H9 (cell line): ENCODE results near the gene CYBC1. TPM values are rescaled to one million over a fixed set of nuclear protein-coding genes. Genes with fewer than 3 reads are reported as not detected.
A peak's percentile ranks its signal among the peaks of the same experiment; 100 is the strongest.

Experiments used
- DNase-seq: peaks from one replicate; pipeline ENCODE4 v3.0.0-alpha.2; 2017
- H2AFZ ChIP-seq: one replicate; pipeline ENCODE4 v1.6.1; 2013; ENCODE audit warnings: mild to moderate bottlenecking, low read length, control low read depth, moderate library complexity
- H2AK5ac ChIP-seq: 2 replicates; pipeline ENCODE4 v1.6.1; 2013; ENCODE audit warnings: low read length, control low read depth, mixed read lengths; ENCODE audit not compliant: insufficient read length
- H2BK120ac ChIP-seq: one replicate; pipeline ENCODE4 v1.6.1; 2013; ENCODE audit warnings: low read depth, mild to moderate bottlenecking, low read length, control low read depth, inconsistent platforms; ENCODE audit not compliant: poor library complexity, severe bottlenecking
- H2BK12ac ChIP-seq: 2 replicates; pipeline ENCODE4 v1.6.1; 2013; ENCODE audit warnings: low read length, control low read depth, mixed read lengths, low read depth; ENCODE audit not compliant: insufficient read length
- H2BK15ac ChIP-seq: 2 replicates; pipeline ENCODE4 v1.6.1; 2013; ENCODE audit warnings: low read depth, low read length, control low read depth
- H2BK20ac ChIP-seq: one replicate; pipeline ENCODE4 v1.6.1; 2013; ENCODE audit warnings: low read depth, mild to moderate bottlenecking, low read length, control low read depth, inconsistent platforms; ENCODE audit not compliant: poor library complexity, severe bottlenecking
- H2BK5ac ChIP-seq: 2 replicates; pipeline ENCODE4 v1.6.1; 2013; ENCODE audit warnings: low read length, control low read depth, mixed read lengths; ENCODE audit not compliant: insufficient read length
- H3K14ac ChIP-seq: 2 replicates; pipeline ENCODE4 v1.6.1; 2013; ENCODE audit warnings: low read length, control low read depth; ENCODE audit not compliant: insufficient read depth
- H3K18ac ChIP-seq: 2 replicates; pipeline ENCODE4 v1.6.1; 2013; ENCODE audit warnings: low read depth, mild to moderate bottlenecking, mixed read lengths, low read length, control low read depth; ENCODE audit not compliant: insufficient read length
- H3K23ac ChIP-seq: 2 replicates; pipeline ENCODE4 v1.6.1; 2013; ENCODE audit warnings: low read length, control low read depth, mixed read lengths, low read depth; ENCODE audit not compliant: insufficient read length
- H3K23me2 ChIP-seq: 2 replicates; pipeline ENCODE4 v1.6.1; 2013; ENCODE audit warnings: low read depth, mild to moderate bottlenecking, mixed read lengths, low read length, control low read depth; ENCODE audit not compliant: insufficient read length, poor library complexity, severe bottlenecking
- H3K27ac ChIP-seq: 2 replicates; pipeline ENCODE4 v1.5.1; 2013; ENCODE audit warnings: low read length, control low read depth, mixed read lengths, low read depth; ENCODE audit not compliant: insufficient read length
- H3K27me3 ChIP-seq: 2 replicates; pipeline ENCODE4 v1.6.1; 2013; ENCODE audit warnings: low read length, control low read depth, inconsistent platforms; ENCODE audit not compliant: insufficient read depth
- H3K4ac ChIP-seq: 2 replicates; pipeline ENCODE4 v1.6.1; 2013; ENCODE audit warnings: low read depth, mild to moderate bottlenecking, control low read depth, inconsistent platforms, low read length, moderate library complexity
- H3K4me1 ChIP-seq: 2 replicates; pipeline ENCODE4 v1.6.1; 2013; ENCODE audit warnings: low read length, control low read depth, inconsistent platforms; ENCODE audit not compliant: insufficient read depth
- H3K4me2 ChIP-seq: 2 replicates; pipeline ENCODE4 v1.6.1; 2013; ENCODE audit warnings: low read length, control low read depth, mixed read lengths; ENCODE audit not compliant: insufficient read length, insufficient read depth
- H3K56ac ChIP-seq: 2 replicates; pipeline ENCODE4 v1.6.1; 2013; ENCODE audit warnings: low read depth, mild to moderate bottlenecking, mixed read lengths, low read length, control low read depth; ENCODE audit not compliant: insufficient read length
- H3K79me1 ChIP-seq: 2 replicates; pipeline ENCODE4 v1.6.1; 2013; ENCODE audit warnings: low read depth, mild to moderate bottlenecking, moderate library complexity, low read length, control low read depth, inconsistent platforms; ENCODE audit not compliant: insufficient read depth, poor library complexity, severe bottlenecking
- H3K79me2 ChIP-seq: 2 replicates; pipeline ENCODE4 v1.6.1; 2013; ENCODE audit warnings: low read length, control low read depth, inconsistent platforms; ENCODE audit not compliant: insufficient read depth
- H3K9ac ChIP-seq: 2 replicates; pipeline ENCODE4 v1.6.1; 2013; ENCODE audit warnings: low read length, control low read depth, mixed read lengths; ENCODE audit not compliant: insufficient read length; ENCODE audit errors: extremely low read depth
- H3K9me3 ChIP-seq: one replicate; pipeline ENCODE4 v1.6.1; 2013; ENCODE audit warnings: low read depth, low read length, inconsistent platforms; ENCODE audit not compliant: control insufficient read depth
- H3T11ph ChIP-seq: one replicate; pipeline ENCODE4 v1.6.1; 2013; ENCODE audit warnings: mild to moderate bottlenecking, low read length, control low read depth, inconsistent platforms
- H4K20me1 ChIP-seq: one replicate; pipeline ENCODE4 v1.6.1; 2013; ENCODE audit not compliant: control insufficient read depth, insufficient read length, insufficient read depth
- H4K5ac ChIP-seq: 2 replicates; pipeline ENCODE4 v1.6.1; 2013; ENCODE audit warnings: low read depth, mild to moderate bottlenecking, mixed read lengths, low read length, control low read depth; ENCODE audit not compliant: insufficient read length
- H4K8ac ChIP-seq: replicated peaks from 2 replicates; pipeline ENCODE4 v1.6.1; 2013; ENCODE audit warnings: low read length, control low read depth, mixed read lengths, low read depth; ENCODE audit not compliant: insufficient read length
- H4K91ac ChIP-seq: 2 replicates; pipeline ENCODE4 v1.6.1; 2013; ENCODE audit warnings: low read depth, mild to moderate bottlenecking, moderate library complexity, mixed read lengths, low read length, control low read depth; ENCODE audit not compliant: insufficient read length
- H3K27ac Mint-ChIP-seq, 3 experiments: 2 replicates in 2 of 3; 3 replicates in 1 of 3; pipeline ENCODE4 v1.8.0; 2020 to 2021; ENCODE audit warnings: mixed read lengths in 3 of 3, mild to moderate bottlenecking in 1 of 3, moderate library complexity in 1 of 3
- H3K27me3 Mint-ChIP-seq: 2 replicates; pipeline ENCODE4 v1.8.0; 2021; ENCODE audit warnings: low read depth, mild to moderate bottlenecking, moderate library complexity, mixed read lengths
- H3K36me3 Mint-ChIP-seq, 3 experiments: 2 replicates in 2 of 3; 3 replicates in 1 of 3; pipeline ENCODE4 v1.8.0; 2020 to 2021; ENCODE audit warnings: low read depth in 3 of 3, mixed read lengths in 3 of 3; ENCODE audit not compliant: insufficient read depth in 1 of 3
- H3K4me1 Mint-ChIP-seq, 2 experiments: 2 replicates each; pipeline ENCODE4 v1.8.0; 2020; ENCODE audit warnings: mixed read lengths in 2 of 2
- H3K4me3 Mint-ChIP-seq, 2 experiments: 2 replicates in 1 of 2; 3 replicates in 1 of 2; pipeline ENCODE4 v1.8.0; 2020 to 2021; ENCODE audit warnings: mild to moderate bottlenecking in 2 of 2, mixed read lengths in 2 of 2, moderate library complexity in 1 of 2
- H3K9me3 Mint-ChIP-seq, 2 experiments: 2 replicates in 1 of 2; 3 replicates in 1 of 2; pipeline ENCODE4 v1.8.0; 2020; ENCODE audit warnings: mild to moderate bottlenecking in 2 of 2, mixed read lengths in 2 of 2, moderate library complexity in 1 of 2
- CTCF ChIP-seq: fragments of 200-600 bp; sonication (generic); conservative IDR thresholded peaks from 3 replicates; pipeline ENCODE4 v1.8.0; 2021; ENCODE audit warnings: antibody characterized with exemption, mild to moderate bottlenecking
- WGBS: extraction: QIAGEN DNeasy Blood & Tissue Kit; methylation state at CpG from one replicate; pipeline ENCODE4 v1.1.7; 2013; ENCODE audit warnings: missing lambda C conversion rate, low lambda C conversion rate, mixed read lengths; ENCODE audit not compliant: insufficient read length; ENCODE audit errors: extremely low coverage; 5-methylcytosine and 5-hydroxymethylcytosine counted together
- total RNA-seq: library from RNA; stranded (reverse); gene quantifications from 2 replicates; pipeline ENCODE4 v1.2.1, GENCODE V29; 2021

Gene CYBC1
- total RNA-seq, 1 experiment from 2014 or later = 81.7 TPM

GRCh38 chr17:82429824-82430223 is 20.7 kb downstream of the CYBC1 start:
- Histone ChIP-seq H3K27ac (no peak overlapping the region), H4K20me1 (no peaks in the 10 kb centered on the region), H4K5ac (no peak overlapping the region), H4K8ac (no peak overlapping the region), H2BK120ac (no peak overlapping the region), H3K56ac (no peak overlapping the region), H3K27me3 (no peaks in the 10 kb centered on the region), H2BK5ac (no peak overlapping the region), H3K79me1 (no peaks in the 10 kb centered on the region), H3T11ph (no peak overlapping the region), H2AFZ (no peak overlapping the region), H3K23me2 (no peaks in the 10 kb centered on the region), H3K9me3 (no peaks in the 10 kb centered on the region), H3K79me2 (no peaks in the 10 kb centered on the region), H2AK5ac (no peak overlapping the region), H2BK15ac (no peak overlapping the region), H3K4ac (no peak overlapping the region), H3K14ac (no peak overlapping the region; the same call in 1 of the 2 replicates), H4K91ac (no peak overlapping the region), H3K4me2 (no peak overlapping the region), H3K18ac (no peak overlapping the region), H2BK12ac (no peak overlapping the region), H3K23ac (no peak overlapping the region), H3K9ac (no peak overlapping the region), H3K4me1 (no peaks in the 10 kb centered on the region), H2BK20ac (no peak overlapping the region)
- H3K9me3 Mint-ChIP-seq = no peaks in the 10 kb centered on the region
- H3K27me3 Mint-ChIP-seq = no peaks in the 10 kb centered on the region
- peak overlapping the region in 1 of 2 experiments; percentile 26; a peak in 2 of 5 replicates for H3K4me3 Mint-ChIP-seq
- no peak for DNase-seq
- no CpG with 5 or more reads among the region's 7 CpGs for WGBS
- no peaks in the 10 kb centered on the region for H3K4me1 Mint-ChIP-seq
- TF ChIP-seq CTCF = no peak
- H3K27ac Mint-ChIP-seq = peak overlapping the region in 2 of 3 experiments; percentile 44 to 52; a peak in 4 of 7 replicates
- H3K36me3 Mint-ChIP-seq = peaks cover 3 to 20% (median 19%) of the 10 kb centered on the region in 3 experiments
